ENCODE measurements around the gene ASB10. TPM values are rescaled to one million over a fixed set of nuclear protein-coding genes. Genes with fewer than 3 reads are reported as not detected.

Gene ASB10
- total and polyA plus RNA-seq, 2 of the 8 experiments (the other 6 are each of a cell fraction or from before 2014, with no cell fraction given) = not detected

GRCh38 chr7:151129960-151130591, 57.0 kb downstream of the ASB10 start (continued):
- TF ChIP-seq TAF1 (IDR thresholded peaks at IDR 0.05; ENCODE audit: low read depth, low read length) (no peak), POLR2A (IDR thresholded peaks at IDR 0.05; ENCODE audit: control extremely low read depth in 1 of 2, low read depth in 2 of 2, low read length in 2 of 2) (no peak), ATF2 (IDR thresholded peaks at IDR 0.05; ENCODE audit: low read length) (no peak), SP1 (IDR thresholded peaks at IDR 0.05; ENCODE audit: low read depth, low read length) (no peak), E2F6 (IDR thresholded peaks at IDR 0.05) (no peak), CBX5 (IDR thresholded peaks at IDR 0.05; ENCODE audit: low read depth, low read length) (no peak), MAX (IDR thresholded peaks at IDR 0.05) (no peak), SIN3A (conservative IDR thresholded peaks at IDR 0.05 in 1 of 2, IDR thresholded peaks at IDR 0.05 in 1 of 2; ENCODE audit: low read depth in 1 of 2, low read length in 2 of 2) (no peak)
